HG03103 (cell line): Measurements from ENCODE around the gene TBCEL.

Source experiments
- ATAC-seq: cut with Tn5 transposase; IDR thresholded peaks from one replicate; pipeline ENCODE4 v1.9.1; 2021; ENCODE audit warnings: low read depth; ENCODE audit not compliant: unreplicated experiment

Gene TBCEL

GRCh38 chr11:121132211-121132976, 108.5 kb downstream of the TBCEL start:
- ATAC-seq: no peak

- no peak for ATAC-seq
These were observed 110.9 kb downstream of the TBCEL start for GRCh38 chr11:121134741-121135312.

GRCh38 chr11:121137005-121137404, 113.1 kb downstream of the TBCEL start:
- no peak for ATAC-seq

GRCh38 chr11:121138259-121138658, 114.4 kb downstream of the TBCEL start:
- ATAC-seq: no peak

GRCh38 chr11:121140369-121140768, 116.5 kb downstream of the TBCEL start:
- ATAC-seq: no peak
